GM12865 (cell line): ENCODE data around the gene KANSL3.

ENCODE experiments used
- DNase-seq: peaks from one replicate; pipeline ENCODE4 v3.0.0; 2010; ENCODE audit warnings: low read depth
- H3K4me3 ChIP-seq: 2 replicates; pipeline ENCODE4 v1.5.1; 2011; ENCODE audit warnings: mild to moderate bottlenecking, low read depth, low read length, control low read depth
- TF ChIP-seq, protein P1 (sequence below): IDR thresholded peaks from 2 replicates; pipeline ENCODE4 v1.5.1; 2011; ENCODE audit warnings: low read length, control low read depth, low read depth, inconsistent platforms; ENCODE audit not compliant: insufficient read depth; ENCODE audit errors: missing control alignments

Gene KANSL3

DNA sequence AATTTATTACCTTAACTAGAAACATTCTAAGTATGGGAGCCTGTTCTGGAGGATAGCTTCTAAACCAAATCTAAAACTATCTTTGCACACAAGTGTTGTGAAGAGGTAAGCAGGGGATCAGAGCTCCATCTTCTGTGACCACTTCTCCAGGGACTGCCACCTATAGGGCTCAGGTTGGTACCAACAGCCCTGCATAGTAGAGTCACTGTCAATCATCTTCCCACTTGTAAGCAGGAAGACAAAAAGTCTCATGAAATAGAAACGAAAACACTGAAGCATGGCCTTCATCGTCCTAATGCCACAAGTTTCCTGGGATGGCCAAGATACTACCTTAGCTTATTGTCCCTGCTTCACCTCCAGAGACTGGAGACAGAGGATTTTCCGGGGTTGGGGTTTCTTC, 43.8 kb downstream of the KANSL3 start:
- TF ChIP-seq, protein P1, sequence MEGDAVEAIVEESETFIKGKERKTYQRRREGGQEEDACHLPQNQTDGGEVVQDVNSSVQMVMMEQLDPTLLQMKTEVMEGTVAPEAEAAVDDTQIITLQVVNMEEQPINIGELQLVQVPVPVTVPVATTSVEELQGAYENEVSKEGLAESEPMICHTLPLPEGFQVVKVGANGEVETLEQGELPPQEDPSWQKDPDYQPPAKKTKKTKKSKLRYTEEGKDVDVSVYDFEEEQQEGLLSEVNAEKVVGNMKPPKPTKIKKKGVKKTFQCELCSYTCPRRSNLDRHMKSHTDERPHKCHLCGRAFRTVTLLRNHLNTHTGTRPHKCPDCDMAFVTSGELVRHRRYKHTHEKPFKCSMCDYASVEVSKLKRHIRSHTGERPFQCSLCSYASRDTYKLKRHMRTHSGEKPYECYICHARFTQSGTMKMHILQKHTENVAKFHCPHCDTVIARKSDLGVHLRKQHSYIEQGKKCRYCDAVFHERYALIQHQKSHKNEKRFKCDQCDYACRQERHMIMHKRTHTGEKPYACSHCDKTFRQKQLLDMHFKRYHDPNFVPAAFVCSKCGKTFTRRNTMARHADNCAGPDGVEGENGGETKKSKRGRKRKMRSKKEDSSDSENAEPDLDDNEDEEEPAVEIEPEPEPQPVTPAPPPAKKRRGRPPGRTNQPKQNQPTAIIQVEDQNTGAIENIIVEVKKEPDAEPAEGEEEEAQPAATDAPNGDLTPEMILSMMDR: no peak
- H3K4me3 ChIP-seq: no peak overlapping the region
- no peak for DNase-seq

DNA sequence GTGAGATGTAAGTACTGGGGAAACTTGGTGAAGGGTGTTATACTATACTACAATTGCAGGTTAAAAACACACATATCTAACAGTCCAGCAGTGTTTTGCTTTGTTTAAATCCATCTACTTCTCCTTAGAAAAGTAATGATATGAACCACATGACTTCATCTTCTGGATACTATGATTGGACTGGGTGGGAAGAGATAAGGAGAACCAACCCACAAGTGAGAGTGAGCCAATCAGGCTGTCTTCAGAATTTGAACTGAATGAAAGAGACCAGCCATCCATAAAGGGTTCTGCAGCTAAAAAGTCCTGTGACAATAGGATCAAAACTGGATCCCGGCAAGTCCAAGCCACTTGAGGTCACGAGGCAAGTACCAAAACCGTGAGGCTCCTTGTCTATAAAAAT, 46.6 kb downstream of the KANSL3 start:
- no peak for DNase-seq
- no peak overlapping the region for H3K4me3 ChIP-seq
- TF ChIP-seq, protein P1: no peak

DNA sequence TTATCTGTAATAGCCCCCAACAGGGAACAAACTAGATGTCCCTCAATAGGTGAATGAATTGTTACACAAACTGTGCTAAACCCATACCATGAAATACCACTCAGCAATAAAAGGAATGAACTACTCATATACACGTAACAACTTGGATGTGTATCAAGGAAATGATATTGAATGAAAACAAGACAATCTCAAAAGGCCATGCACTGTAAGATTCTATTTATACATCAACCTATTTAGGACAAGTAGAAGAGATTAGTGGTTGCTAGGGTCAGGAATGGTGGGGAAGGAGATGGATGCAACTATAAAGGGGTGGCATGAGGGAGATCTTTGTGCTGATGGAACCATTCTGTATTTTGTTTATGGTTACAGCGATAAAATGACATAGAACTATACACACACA, 47.1 kb downstream of the KANSL3 start:
- no peak overlapping the region for H3K4me3 ChIP-seq
- TF ChIP-seq, protein P1: no peak
- DNase-seq: no peak

DNA sequence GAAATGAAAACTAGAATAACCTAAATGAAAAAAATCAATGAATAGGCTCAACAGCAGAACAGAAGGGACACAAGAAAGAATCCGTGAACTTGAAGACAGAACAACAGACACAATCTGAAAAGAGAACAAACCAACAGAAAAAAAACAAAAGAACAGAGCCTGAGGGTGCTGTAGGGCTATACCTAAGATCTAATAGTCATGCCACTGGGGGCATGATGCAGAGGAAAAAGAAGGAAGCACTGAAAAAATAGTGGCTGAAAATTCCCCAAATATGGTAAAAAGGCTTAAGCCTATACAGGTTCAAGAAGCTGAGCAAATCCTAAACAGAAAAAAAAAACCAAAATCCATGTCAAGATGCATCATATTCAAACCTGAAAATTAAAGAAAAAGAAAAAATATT, 50.3 kb downstream of the KANSL3 start:
- TF ChIP-seq, protein P1: no peak
- DNase-seq: no peak
- H3K4me3 ChIP-seq: no peak overlapping the region

DNA sequence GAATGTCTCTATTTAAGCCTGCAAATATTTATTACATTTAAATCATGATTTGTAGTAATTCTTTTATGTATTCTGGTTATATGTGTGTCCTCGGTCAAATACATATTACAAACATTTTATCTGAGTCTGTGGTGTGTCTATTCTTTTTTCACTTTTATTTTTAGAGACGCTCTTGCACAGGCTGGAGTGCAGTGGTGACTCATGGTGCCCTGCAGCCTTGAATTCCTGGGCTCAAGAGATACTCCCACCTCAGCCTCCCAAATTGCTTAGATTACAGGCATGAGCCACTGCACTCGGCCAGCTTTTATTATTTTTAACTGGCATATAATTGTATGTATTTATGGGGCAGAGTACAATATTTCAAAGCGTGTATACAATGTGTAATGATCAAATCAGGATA, 54.1 kb downstream of the KANSL3 start:
- no peak for DNase-seq
- no peak overlapping the region for H3K4me3 ChIP-seq
- TF ChIP-seq, protein P1: no peak

DNA sequence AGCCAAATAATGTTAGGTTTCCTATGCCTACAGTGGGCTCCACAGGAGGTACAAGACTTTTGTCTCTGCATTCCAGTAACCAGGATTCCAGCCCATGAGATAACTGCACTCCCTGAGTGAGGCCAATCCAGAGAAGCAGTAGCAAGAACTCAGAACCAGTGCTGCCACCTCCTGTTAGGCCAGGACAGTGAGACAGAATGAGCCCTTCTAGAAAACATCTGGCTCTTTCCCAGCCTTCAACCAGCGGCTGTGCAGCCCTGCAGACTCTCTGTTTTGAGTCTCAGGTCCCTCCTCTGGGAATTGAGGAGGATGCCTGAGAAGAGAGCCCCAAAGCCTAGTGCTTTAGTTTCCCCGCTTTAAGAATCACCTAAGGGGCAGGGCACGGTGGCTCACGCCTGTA, 57.3 kb downstream of the KANSL3 start:
- peak; percentile 30 for DNase-seq
- TF ChIP-seq, protein P1: peak; percentile 37
- H3K4me3 ChIP-seq: no peak overlapping the region

DNA sequence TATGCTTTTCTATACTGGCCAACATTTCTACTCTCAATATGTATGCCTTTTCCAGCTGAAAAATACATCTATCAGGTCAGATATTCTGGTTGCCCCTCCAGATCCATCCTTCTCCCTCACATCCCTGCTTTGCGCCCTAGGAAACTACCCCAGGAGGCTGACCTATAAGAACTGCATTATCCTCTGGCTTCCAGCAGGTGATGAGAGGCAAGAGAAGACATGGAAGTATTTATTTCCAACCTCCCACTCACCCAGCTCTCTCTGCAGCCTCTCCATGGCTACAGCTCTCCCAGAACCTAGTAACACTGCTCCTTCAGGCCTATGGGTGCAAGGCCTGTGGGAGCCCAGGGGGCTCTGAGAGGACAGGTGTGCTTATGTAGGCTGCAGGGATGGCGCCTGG, 58.7 kb downstream of the KANSL3 start:
- DNase-seq: no peak
- no peak overlapping the region for H3K4me3 ChIP-seq
- TF ChIP-seq, protein P1: no peak
